Adrenal gland (tissue), 5 donors: ENCODE results near the gene JPH3.

Experiments
- CTCF ChIP-seq, 6 experiments: fragments of 450-650 bp in 4 of 6; fragments of 200-600 bp in 2 of 6; sonication (generic) in 1 of 6; IDR thresholded peaks; 1 replicate in 5 of 6; 2 replicates in 1 of 6; pipeline versions ENCODE4 v1.5.1 to v1.8.0; 2016 to 2021; ENCODE audit warnings: antibody characterized with exemption in 6 of 6, mild to moderate bottlenecking in 2 of 6, moderate library complexity in 1 of 6
- POLR2A ChIP-seq, 2 donors: fragments of 450-650 bp; IDR thresholded peaks; one replicate each; pipeline ENCODE4 v1.6.1; 2017; ENCODE audit warnings: antibody characterized with exemption in 2 of 2, mild to moderate bottlenecking in 2 of 2, moderate library complexity in 1 of 2
- donor health status: DM: no; HTN: no; CAD: no.

GRCh38 chr16:87620201-87620495 is 17.8 kb downstream of the JPH3 start:
- TF ChIP-seq CTCF (IDR thresholded peaks at IDR 0.05): no peak
- no peak for TF ChIP-seq POLR2A (IDR thresholded peaks at IDR 0.05)
